C4-2B (cell line): ENCODE measurements around the gene CACNB4.

Source experiments
- ZFX ChIP-seq: fragments of 450-650 bp; IDR thresholded peaks from 2 replicates; pipeline ENCODE4 v1.6.1; 2017
- TF ChIP-seq, protein P1 (sequence below): fragments of 450-650 bp; conservative IDR thresholded peaks from 2 replicates; pipeline ENCODE4 v1.5.1; 2017; ENCODE audit warnings: mild to moderate bottlenecking

DNA sequence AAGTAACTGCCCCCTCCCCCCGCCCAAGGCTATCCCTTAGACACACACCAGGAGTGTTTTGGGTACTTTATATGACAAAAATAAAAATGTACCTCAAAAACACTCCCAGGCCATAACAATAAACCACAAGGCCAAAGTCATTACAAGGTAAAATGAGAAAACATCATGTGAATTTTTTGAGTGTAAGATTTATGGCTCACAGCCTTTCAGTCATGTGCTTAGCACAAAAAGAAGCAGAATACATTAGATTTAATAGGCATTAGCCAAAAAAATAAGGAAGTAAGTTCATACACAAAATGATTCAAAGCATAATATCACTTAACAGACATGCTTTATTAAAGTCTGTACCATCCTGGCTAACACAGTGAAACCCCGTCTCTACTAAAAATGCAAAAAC, 103.7 kb downstream of the CACNB4 start:
- TF ChIP-seq, protein P1, sequence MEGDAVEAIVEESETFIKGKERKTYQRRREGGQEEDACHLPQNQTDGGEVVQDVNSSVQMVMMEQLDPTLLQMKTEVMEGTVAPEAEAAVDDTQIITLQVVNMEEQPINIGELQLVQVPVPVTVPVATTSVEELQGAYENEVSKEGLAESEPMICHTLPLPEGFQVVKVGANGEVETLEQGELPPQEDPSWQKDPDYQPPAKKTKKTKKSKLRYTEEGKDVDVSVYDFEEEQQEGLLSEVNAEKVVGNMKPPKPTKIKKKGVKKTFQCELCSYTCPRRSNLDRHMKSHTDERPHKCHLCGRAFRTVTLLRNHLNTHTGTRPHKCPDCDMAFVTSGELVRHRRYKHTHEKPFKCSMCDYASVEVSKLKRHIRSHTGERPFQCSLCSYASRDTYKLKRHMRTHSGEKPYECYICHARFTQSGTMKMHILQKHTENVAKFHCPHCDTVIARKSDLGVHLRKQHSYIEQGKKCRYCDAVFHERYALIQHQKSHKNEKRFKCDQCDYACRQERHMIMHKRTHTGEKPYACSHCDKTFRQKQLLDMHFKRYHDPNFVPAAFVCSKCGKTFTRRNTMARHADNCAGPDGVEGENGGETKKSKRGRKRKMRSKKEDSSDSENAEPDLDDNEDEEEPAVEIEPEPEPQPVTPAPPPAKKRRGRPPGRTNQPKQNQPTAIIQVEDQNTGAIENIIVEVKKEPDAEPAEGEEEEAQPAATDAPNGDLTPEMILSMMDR = no peak
- TF ChIP-seq ZFX = no peak
